GM21786 (cell line): Measurements from ENCODE around the gene TAF1B.

Source experiments
- ATAC-seq: cut with Tn5 transposase; IDR thresholded peaks from one replicate; pipeline ENCODE4 v1.9.1; 2021; ENCODE audit not compliant: unreplicated experiment

The TAF1B gene

GRCh38 chr2:9961013-9961412 lies 117.7 kb downstream of the TAF1B start:
- ATAC-seq: no peak

GRCh38 chr2:9964334-9964980 lies 121.2 kb downstream of the TAF1B start:
- ATAC-seq: no peak

- ATAC-seq: no peak
Measured at GRCh38 chr2:9965119-9965822, 122.0 kb downstream of the TAF1B start.

GRCh38 chr2:9966491-9967022 lies 123.3 kb downstream of the TAF1B start:
- no peak for ATAC-seq

GRCh38 chr2:9967053-9967775 lies 123.9 kb downstream of the TAF1B start:
- ATAC-seq: no peak

- ATAC-seq: no peak
Measured at GRCh38 chr2:9968553-9969497, 125.6 kb downstream of the TAF1B start.

- no peak for ATAC-seq
Measured at GRCh38 chr2:9970200-9971044, 127.1 kb downstream of the TAF1B start.

GRCh38 chr2:9971105-9971818 lies 128.0 kb downstream of the TAF1B start:
- ATAC-seq: no peak

- ATAC-seq: no peak
Measured at GRCh38 chr2:9971890-9972289, 128.6 kb downstream of the TAF1B start.

- ATAC-seq: no peak
Measured at GRCh38 chr2:9972621-9973479, 129.6 kb downstream of the TAF1B start.

- ATAC-seq: no peak
Measured at GRCh38 chr2:9973690-9974089, 130.4 kb downstream of the TAF1B start.

- ATAC-seq: no peak
Measured at GRCh38 chr2:9974343-9974742, 131.1 kb downstream of the TAF1B start.

- ATAC-seq: no peak
Measured at GRCh38 chr2:9975328-9975727, 132.1 kb downstream of the TAF1B start.

GRCh38 chr2:9975805-9976447 lies 132.7 kb downstream of the TAF1B start:
- no peak for ATAC-seq

GRCh38 chr2:9979977-9980376 lies 136.7 kb downstream of the TAF1B start:
- no peak for ATAC-seq

- ATAC-seq: no peak
Measured at GRCh38 chr2:9980520-9980919, 137.2 kb downstream of the TAF1B start.

GRCh38 chr2:9981655-9982054 lies 138.4 kb downstream of the TAF1B start:
- ATAC-seq: no peak

GRCh38 chr2:9982248-9982647 lies 139.0 kb downstream of the TAF1B start:
- ATAC-seq: no peak
